Activated naive CD4-positive, alpha-beta T cell treated with Interleukin-2 at 50 U/mL for 16 hours (primary cell): ENCODE results near the gene COL6A2.
"Not testable (repeated sequence)": the region's sequence is repeated elsewhere in the genome, so short reads cannot be mapped to it uniquely, and the experiment has no call there.

Experiments
- DNase-seq: peaks from one replicate; pipeline ENCODE4 v3.0.0-alpha.2; 2020

COL6A2 gene

DNA sequence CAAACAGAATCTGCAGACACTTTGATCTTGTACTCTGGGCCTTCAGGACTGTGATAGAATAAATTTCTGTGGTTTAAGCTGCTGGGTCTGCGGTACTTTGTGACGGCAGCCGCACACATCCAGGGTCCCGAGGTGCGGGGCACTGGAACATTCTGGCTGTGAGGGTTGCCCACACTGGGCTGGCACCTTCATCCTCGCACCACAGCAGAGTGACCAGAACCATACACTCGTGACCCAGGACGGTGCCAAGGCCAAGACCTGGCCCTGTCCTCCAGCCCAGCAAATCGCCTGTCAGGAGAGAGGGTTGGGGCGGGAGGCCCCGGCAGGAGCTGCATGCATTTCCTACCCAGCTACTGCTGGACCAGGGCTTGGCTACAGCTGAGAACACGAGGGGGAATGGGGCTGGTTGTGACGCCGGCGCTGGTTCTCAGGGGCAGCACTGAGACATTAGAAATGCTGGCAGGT, 60.1 kb downstream of the COL6A2 start:
- no peak for DNase-seq

DNA sequence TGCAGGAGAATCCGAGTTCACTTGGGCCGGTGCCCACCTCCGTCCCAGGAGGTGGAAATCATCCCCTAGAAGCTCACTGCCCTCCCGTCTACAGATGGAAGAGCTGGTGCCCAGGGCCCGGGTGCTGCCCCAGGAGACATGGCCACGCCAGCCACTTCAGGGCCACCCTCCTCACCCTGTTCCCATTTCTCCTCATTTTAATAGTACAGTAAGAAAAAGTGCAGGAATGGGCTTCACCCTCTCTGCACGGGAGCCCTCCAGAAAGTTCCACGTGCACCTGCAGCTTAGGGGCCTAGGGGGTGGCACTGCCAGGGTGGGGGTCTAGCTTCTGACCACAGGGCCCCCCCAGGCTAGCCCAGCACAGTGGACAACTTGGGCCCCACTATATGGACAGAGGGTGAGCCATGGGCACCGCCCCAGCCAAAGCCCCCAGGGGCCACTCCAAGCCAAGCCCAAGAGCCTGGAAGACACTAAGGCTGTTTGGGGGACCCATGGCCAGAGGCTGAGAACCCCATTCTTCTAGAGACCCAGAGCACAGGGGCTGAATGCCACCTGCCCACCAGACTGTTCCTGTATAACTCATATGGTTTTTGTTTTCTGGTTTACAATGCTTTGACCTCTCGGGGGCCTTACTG, 60.9 kb downstream of the COL6A2 start:
- no peak for DNase-seq

DNA sequence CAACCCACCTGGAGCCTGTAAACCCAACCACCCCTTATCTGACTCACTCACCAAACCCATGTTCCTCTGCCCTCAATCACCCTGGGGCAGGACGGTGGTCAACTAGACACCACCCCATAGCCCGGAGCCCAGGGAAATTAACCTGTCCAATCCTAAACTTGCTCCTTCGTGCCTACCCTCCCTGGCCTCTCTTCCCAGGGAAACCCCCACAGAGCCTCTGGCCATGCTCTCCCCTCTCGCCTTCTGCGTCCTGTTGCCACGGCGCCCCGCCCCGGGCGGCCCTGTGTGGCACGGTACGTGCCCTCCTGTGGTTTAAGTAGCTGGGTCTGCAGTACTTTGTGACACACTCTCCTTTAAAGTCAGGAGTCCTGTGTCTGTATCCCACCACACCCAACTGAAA, 61.5 kb downstream of the COL6A2 start:
- DNase-seq: no peak

- DNase-seq: no peak
These were observed 62.1 kb downstream of the COL6A2 start for GRCh38 chr21:46159841-46160656.

- no peak for DNase-seq
These were observed 62.7 kb downstream of the COL6A2 start for GRCh38 chr21:46160657-46160906.

DNA sequence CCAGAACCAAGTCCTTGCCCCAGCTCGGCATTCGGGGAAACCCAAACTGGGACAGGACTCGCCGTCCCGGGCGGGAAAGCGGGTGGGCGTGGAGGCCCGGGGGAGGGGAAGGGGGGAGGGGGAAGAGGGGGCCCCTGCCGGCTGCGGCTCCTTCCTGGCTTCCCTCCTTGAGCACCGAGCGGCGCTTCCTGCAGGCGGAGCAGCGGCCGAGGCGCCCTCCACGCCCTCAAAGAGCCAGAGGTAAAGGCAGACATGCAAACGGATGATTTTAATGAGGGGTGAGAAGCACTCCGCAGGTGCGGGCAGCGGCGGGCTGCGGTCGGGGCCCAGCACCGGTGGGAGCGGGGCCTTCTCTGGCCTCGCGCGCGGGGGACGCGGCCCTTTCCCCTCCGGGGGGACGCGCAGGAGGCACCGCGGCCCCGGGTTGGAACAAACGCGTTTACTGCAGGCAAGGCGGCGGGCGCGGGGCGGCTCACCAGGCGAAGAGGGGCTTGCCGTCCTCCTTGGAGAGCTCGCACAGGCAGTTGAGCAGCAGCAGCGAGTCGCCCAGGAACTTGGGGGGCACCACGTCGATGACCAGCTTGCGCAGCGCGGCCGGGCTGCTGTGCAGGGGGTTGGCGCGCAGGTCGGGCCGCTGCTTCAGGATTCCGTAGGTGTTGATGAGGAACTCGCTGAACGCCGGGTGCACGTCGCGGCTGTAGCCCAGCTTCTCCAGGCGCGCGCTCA, 63.2 kb downstream of the COL6A2 start:
- DNase-seq: peak; percentile 14

- DNase-seq: no peak
These were observed 64.0 kb downstream of the COL6A2 start for GRCh38 chr21:46161633-46162592.

DNA sequence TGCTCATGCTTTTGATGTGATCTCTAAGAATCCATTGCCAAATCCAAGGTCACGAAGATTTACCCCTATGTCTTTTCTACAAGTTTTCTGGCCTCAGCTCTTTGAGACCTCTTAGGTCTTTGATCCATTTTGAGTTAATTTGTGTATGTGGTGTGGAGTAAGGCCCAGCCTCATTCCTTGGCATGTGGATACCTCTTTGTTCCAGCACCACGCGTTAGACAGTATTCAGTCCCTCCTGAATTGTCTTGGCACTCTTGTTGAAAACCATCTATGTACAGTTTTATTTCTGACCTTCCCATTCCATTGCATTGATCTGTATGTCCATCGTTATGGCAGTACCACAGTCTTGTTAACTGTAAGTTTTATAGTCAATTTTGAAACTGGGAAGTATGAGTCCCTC, 65.5 kb downstream of the COL6A2 start:
- no peak for DNase-seq

- no peak for DNase-seq
These were observed 67.2 kb downstream of the COL6A2 start for GRCh38 chr21:46165098-46165497.

DNA sequence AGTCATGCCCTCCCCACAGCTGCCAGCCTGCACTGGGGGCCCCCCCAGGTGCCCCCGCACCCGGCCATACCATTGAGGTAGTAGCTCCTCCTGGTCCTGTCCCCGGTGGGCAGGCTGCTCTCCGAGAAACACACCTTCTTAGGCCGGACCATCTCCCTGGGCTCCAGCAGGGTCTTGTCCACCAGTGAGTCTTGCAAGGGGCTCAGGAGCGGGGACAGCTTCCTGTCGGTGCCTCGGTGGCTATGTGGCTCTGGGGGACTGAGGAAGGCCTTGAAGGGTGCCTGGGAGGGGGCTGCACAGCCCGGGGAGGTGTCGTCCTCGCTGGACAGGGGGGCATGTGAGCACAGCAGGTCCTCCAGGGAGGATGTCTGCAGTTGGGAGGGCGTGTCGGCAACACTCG, 70.3 kb downstream of the COL6A2 start:
- no peak for DNase-seq

DNA sequence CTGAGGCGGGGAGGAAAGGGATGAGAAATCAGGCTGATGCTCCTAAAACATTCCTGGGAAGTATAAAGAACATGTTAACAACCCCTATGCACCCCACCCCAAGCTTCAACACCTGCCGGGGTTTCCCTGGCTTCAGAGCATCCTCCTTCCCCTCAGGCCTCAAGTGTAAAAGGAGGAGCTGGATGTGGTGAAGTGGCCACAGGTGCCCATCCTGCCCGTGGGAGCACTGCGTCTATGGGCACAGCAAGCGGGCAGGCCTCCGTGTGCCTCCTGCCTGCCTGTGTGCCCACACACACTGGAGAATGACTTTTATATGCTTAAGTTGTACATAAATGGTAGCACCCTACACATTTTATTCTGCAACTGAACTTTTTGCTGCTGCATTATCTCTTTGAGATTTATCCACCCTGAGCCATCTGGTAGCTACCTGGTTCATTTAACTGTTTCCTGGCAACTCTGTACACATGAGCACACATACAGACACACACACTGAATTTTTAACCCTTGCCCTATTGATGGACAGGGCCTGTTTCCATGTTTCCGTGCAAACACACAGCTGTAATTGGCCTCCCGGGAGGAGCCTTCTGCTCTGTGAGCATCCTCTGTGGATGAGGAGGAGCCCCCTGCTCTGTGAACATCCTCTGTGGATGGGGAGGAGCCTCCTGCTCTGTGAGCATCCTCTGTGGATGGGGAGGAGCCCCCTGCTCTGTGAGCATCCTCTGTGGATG, 70.9 kb downstream of the COL6A2 start:
- no peak for DNase-seq

- not testable (repeated sequence) for DNase-seq
These were observed 72.7 kb downstream of the COL6A2 start for GRCh38 chr21:46170436-46171193.

GRCh38 chr21:46171585-46171984, 73.7 kb downstream of the COL6A2 start:
- no peak for DNase-seq

DNA sequence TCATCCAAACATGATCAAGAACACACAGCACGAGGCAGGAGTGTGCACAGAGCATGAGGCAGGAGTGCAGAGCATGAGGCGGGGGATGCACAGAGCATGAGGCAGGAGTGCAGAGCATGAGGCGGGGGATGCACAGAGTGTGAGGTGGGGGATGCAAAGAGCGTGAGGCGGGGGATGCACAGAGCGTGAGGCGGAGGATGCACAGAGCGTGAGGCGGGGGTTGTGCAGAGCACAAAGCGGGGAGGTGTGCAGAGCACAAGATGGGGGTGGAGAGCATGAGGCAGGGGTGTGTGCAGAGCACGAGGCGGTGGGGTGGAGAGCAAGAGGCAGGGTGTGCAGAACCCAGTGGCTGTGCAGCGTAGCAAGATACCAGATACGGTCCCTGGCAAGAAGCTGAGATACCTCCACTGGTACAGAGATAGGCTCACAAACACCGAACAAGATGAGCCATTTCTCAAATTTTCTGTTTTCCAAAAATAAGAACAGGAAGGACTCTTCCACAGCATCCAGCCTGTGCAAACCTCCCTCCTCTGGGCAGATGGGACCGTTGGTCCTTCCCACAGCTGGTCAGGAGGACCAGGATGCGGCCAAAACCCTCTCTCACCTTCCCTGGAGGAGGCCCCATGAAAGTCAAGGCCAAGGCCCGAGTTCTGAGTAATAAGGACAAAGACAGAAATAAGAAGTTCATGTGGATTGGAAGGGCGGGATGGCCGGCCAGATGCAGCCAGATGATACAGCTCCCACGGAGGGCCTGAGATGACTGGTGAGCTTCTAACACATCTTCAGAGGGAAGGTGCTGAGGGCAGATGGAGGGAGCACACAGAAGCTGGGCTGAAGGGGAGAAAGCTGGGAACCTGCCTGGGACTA, 74.3 kb downstream of the COL6A2 start:
- no peak for DNase-seq

DNA sequence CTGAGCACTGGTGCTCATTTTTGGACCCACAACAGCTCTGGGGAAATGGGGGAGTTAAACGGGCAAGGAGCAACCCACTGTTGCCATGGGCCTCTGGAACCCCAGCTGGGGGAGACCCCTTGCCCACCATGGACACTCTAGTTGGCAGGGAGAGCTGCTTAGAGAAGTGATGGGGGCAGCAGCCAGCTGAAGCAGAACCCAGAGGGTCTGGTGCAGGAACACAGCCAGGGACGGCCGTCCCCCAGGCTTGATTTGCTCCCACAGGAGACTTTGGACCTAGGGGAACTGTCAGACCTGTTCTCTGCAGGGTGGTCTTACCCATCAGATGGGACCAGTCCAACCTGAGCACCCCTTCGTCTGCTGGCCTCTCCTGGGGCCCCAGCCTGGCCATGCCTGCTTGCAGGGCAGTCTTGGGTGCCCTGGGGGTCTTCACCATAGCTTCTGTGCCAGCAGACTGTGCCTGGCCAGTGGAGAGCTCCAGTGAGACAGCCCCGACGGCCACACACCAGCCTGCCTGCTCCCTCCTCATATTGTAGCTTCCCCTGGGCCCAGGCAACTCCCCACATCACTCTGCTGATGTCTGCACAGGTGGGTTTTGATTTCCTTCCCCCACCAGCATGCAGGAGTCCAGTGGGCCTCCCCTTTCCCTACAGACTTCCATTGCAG, 75.1 kb downstream of the COL6A2 start:
- DNase-seq: no peak

GRCh38 chr21:46173573-46173972, 75.7 kb downstream of the COL6A2 start:
- DNase-seq: no peak

- DNase-seq: not testable (repeated sequence)
These were observed 78.7 kb downstream of the COL6A2 start for GRCh38 chr21:46176443-46177129.

GRCh38 chr21:46178961-46179360, 81.0 kb downstream of the COL6A2 start:
- no peak for DNase-seq
